ENCODE results near the gene TMEM87B. TPM values are rescaled to one million over a fixed set of nuclear protein-coding genes. Genes with fewer than 3 reads are reported as not detected.

Gene TMEM87B
- total RNA-seq, 6 donors from 2014 or later = 20.1 to 45.9 (median 23.6) TPM

- Histone ChIP-seq H3K36me3 (no peaks in the 10 kb centered on the region), H3K27ac (no peak overlapping the region), H3K4me1 (no peaks in the 10 kb centered on the region), H3K9me3 (no peaks in the 10 kb centered on the region), H3K4me3 (no peak overlapping the region), H3K27me3 (no peaks in the 10 kb centered on the region)
- no peak for ATAC-seq (ENCODE audit: low FRiP score in 2 of 2)
- 88 to 89% methylated on average over 7 of the region's 7 CpGs for WGBS, 2 donors
- DNase-seq = no peak
- no peak for TF ChIP-seq EP300 (IDR thresholded peaks at IDR 0.05)
- TF ChIP-seq POLR2AphosphoS5 (IDR thresholded peaks at IDR 0.05) = no peak
Measured at GRCh38 chr2:112149866-112150435, 94.9 kb downstream of the TMEM87B start.

- ATAC-seq (ENCODE audit: low FRiP score in 2 of 2) = peak in 1 of 2 donors; percentile 84
- peaks cover under 1 to 2% (median 1%) of the 10 kb centered on the region in 4 donors for H3K4me1 ChIP-seq
- H3K4me3 ChIP-seq = no peak overlapping the region
- 68 to 77% methylated on average over 5 of the region's 5 CpGs for WGBS, 2 donors
- no peak overlapping the region for H3K27ac ChIP-seq
- TF ChIP-seq POLR2AphosphoS5 (IDR thresholded peaks at IDR 0.05) (no peak), POLR2A (IDR thresholded peaks at IDR 0.05) (no peak), CTCF (IDR thresholded peaks at IDR 0.05) (no peak), EP300 (IDR thresholded peaks at IDR 0.05) (no peak)
- H3K36me3 ChIP-seq = no peaks in the 10 kb centered on the region
- H3K9me3 ChIP-seq = no peaks in the 10 kb centered on the region
- no peak for DNase-seq
- H3K27me3 ChIP-seq = no peaks in the 10 kb centered on the region
Measured at GRCh38 chr2:112150447-112150846, 95.4 kb downstream of the TMEM87B start.

GRCh38 chr2:112150851-112151250 lies 95.8 kb downstream of the TMEM87B start:
- Histone ChIP-seq H3K4me1 (peaks cover 4 to 6% (median 5%) of the 10 kb centered on the region in 4 donors), H3K4me3 (no peak overlapping the region), H3K36me3 (no peaks in the 10 kb centered on the region), H3K9me3 (no peaks in the 10 kb centered on the region), H3K27ac (no peak overlapping the region), H3K27me3 (no peaks in the 10 kb centered on the region)
- TF ChIP-seq CTCF (IDR thresholded peaks at IDR 0.05) (no peak), POLR2A (IDR thresholded peaks at IDR 0.05) (no peak), EP300 (IDR thresholded peaks at IDR 0.05) (no peak), POLR2AphosphoS5 (IDR thresholded peaks at IDR 0.05) (no peak)
- no peak for DNase-seq
- 83 to 85% methylated on average over 11 of the region's 11 CpGs for WGBS, 2 donors
- no peak for ATAC-seq (ENCODE audit: low FRiP score in 2 of 2)

- no peak for DNase-seq
- H3K27ac ChIP-seq = no peak overlapping the region
- H3K27me3 ChIP-seq = no peaks in the 10 kb centered on the region
- H3K9me3 ChIP-seq = no peaks in the 10 kb centered on the region
- WGBS, 2 donors = 84 to 92% methylated on average over 5 of the region's 5 CpGs
- H3K36me3 ChIP-seq = no peaks in the 10 kb centered on the region
- no peak for ATAC-seq (ENCODE audit: low FRiP score in 2 of 2)
- TF ChIP-seq POLR2AphosphoS5 (IDR thresholded peaks at IDR 0.05) = no peak
- H3K4me1 ChIP-seq = peaks cover 4 to 6% (median 5%) of the 10 kb centered on the region in 4 donors
- H3K4me3 ChIP-seq = no peak overlapping the region
Measured at GRCh38 chr2:112151271-112151670, 96.2 kb downstream of the TMEM87B start.

GRCh38 chr2:112151701-112152440 lies 96.8 kb downstream of the TMEM87B start:
- DNase-seq (no peak), ATAC-seq (ENCODE audit: low FRiP score in 2 of 2) (no peak)
- Histone ChIP-seq H3K4me1 (peaks cover 4 to 6% (median 5%) of the 10 kb centered on the region in 4 donors), H3K4me3 (no peak overlapping the region), H3K9me3 (no peaks in the 10 kb centered on the region), H3K36me3 (no peaks in the 10 kb centered on the region), H3K27ac (no peak overlapping the region), H3K27me3 (no peaks in the 10 kb centered on the region)
- 93 to 94% methylated on average over 18 of the region's 18 CpGs for WGBS, 2 donors
- TF ChIP-seq POLR2A (IDR thresholded peaks at IDR 0.05) (no peak), EP300 (IDR thresholded peaks at IDR 0.05) (no peak), CTCF (IDR thresholded peaks at IDR 0.05) (no peak)

Measured in upper lobe of left lung (tissue), 6 donors.